Hematopoietic multipotent progenitor cell (in vitro differentiated cells): ENCODE results near the gene GPAT3. TPM values are rescaled to one million over a fixed set of nuclear protein-coding genes. Genes with fewer than 3 reads are reported as not detected.

Source experiments
- DNase-seq, 3 donors: peaks; one replicate each; pipeline ENCODE4 v3.0.0-alpha.2; 2011 to 2015; ENCODE audit warnings: low read depth in 2 of 3, low spot score in 2 of 3
- small RNA-seq: library from RNA; depleted of rRNA; stranded (forward); fragments of <200 nt; gene quantifications from one replicate; pipeline ENCODE3, GENCODE V24; 2012
- total RNA-seq: library from RNA; depleted of rRNA; stranded (reverse); fragments of >200 nt; gene quantifications from one replicate; pipeline ENCODE4 v1.2.3, GENCODE V29; 2012

Gene GPAT3
- total RNA-seq, 1 donor: 19.4 TPM

GRCh38 chr4:83636930-83637329 is 101.0 kb downstream of the GPAT3 start:
- no peak for DNase-seq

DNA sequence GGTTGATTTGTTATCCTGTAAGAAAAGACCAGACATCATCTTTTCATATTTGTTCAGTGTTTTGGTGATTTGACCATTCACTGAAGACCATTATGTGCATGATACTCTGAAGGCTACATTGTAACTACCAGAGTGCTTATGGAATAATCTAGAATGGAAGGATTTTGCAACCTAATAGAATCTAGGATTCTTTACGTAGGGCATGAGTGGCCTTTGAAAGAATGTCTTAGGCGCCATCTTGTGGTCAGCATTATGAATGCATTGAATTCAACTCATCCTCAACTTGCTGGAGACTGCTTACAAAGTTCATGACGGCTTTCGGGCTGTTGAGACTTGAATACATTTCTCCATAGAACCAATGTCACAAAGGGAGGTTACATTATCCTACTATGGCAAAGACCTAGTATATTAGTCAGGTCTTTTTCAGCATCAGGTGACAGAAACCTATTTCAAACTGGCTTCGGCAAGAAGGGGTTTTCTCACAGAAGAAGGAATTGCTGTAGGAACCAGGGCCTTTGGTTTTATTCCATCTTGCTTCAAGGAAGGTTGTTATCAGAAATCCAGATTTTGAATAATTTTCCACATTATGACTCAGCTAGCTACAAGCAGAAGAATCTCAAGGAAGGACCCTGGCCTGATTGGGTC is 104.1 kb downstream of the GPAT3 start:
- peak; percentile 42 to 87 (median 66) for DNase-seq

- no peak for DNase-seq
Measured at GRCh38 chr4:83643036-83643435, 107.1 kb downstream of the GPAT3 start.

DNA sequence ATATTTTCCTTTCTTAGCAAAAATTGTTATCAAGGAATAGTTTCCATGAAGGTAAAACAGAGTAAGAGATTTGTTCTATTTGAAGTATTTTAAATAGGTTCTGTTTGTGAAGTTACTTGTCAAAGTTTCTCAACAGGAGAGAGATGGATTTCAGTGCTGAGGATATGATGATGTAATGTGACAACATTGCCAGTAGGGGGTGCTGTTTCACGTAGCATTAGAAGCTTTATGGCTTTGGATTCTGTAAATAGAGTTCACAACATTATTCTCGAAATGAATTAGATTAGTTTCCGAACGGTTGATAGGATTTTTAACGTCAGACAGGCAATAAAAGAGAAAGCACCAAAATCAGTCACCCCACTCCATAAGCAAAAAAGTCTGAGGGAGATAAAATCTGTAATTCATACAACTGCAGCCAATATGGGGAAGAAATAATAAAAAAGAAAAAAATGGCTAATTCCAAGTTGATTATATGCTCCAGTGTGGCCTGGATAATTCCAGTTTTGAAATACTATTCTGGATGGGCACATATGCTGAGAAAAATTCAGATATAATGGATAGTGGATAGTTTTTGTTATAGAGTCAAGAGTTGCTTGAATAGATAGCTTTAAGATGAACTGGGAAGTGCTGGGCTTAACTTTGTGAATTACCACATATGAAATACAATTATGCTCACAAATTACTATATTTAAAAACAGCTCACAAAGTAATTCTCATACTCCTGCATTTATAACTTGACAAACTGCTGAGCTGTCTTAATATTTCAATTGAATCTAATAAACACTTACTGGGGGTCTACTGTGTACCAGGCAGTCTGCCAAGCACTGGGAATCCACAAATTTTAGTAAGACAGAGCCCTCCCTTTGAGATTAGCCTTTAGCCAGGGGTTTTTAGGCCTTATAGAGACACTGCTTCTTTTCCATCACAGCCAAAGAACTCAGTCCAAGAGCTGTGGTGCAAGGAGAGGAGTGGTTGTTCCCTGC is 109.1 kb downstream of the GPAT3 start:
- DNase-seq: peak; percentile 28 to 77 (median 55)

DNA sequence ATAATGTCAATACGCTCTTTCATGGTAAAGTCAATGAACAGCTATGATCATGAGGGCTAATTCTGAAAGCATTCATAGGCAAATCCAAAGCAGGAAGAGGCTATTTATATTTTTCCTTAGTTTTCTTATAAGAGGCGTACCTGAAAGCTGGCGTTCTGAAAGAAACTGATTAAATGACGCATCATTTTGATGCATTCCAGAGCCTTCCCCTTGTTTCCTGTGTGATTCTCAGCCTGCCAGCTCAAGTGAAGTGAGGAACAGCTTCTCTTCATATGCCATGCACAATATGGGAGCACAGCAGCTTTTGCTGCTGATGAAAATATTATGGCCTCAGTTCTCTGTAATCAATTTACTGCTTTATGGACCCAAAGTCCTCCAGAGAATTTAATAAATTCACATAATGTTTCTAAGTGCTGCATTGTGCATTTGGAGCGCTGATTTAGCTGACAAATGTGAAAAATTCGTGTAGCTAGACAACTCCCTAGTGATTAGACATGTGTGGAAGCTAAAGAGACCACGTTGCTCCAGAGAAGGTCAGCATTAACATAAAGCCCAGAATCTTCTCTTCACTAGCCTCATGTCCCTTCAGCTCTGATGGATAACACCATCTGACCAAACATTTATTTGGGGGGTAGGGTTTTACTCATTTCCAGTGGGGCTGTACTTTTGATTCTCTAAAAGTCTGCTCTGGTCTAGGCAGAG is 110.8 kb downstream of the GPAT3 start:
- no peak for DNase-seq

DNA sequence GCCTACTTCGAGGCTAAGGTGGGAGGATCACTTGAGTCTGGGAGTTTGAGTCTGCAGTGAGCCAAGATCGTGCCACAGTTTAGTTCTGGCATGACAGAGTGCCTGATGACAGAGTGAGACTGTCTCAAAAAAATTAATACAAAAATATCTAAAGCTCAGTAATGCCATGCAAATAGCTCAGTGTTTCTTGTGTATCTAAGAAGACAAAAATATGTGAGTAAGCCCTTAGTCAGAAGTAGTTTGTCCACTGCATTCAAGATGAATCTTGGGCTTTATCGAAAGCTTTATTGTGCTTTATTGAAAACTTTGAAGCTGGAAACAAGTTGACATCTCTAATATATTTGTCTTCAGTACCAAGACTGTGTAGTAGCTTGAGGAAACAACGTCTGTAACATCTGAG is 115.9 kb downstream of the GPAT3 start:
- DNase-seq: no peak

Small RNA genes lying within 50 kb of the gene (small RNA-seq; reads per million reads assigned to genes)
- gene RF00019: not detected

Other genes starting within 250 kb of the GPAT3 start
- 0.81 TPM for gene HPSE, start 201.3 kb upstream of the GPAT3 start, total RNA-seq
- gene HELQ, start 80.3 kb upstream of the GPAT3 start, total RNA-seq: 14.0 TPM
- 7.3 TPM for gene MRPS18C, start 80.0 kb upstream of the GPAT3 start, total RNA-seq
- gene ABRAXAS1, start 51.0 kb upstream of the GPAT3 start, total RNA-seq: 14.5 TPM